GM23338 (cell line): ENCODE measurements around the gene PNPLA7. TPM values are rescaled to one million over a fixed set of nuclear protein-coding genes. Genes with fewer than 3 reads are reported as not detected.

Source experiments
- CREB1 ChIP-seq: fragments of 250-450 bp; sonication (Bioruptor Pico); IDR thresholded peaks from 2 replicates; pipeline ENCODE4 v1.5.0; 2020; ENCODE audit warnings: low read depth, mild to moderate bottlenecking, moderate library complexity
- EZH2phosphoT487 ChIP-seq: fragments of 200-600 bp; sonication (generic); IDR thresholded peaks from one replicate; pipeline ENCODE4 v1.8.1; 2018; ENCODE audit warnings: antibody characterized with exemption; ENCODE audit not compliant: unreplicated experiment
- JUNB ChIP-seq: IDR thresholded peaks from one replicate; pipeline ENCODE4 v1.6.1; 2016; ENCODE audit warnings: antibody characterized with exemption; ENCODE audit not compliant: unreplicated experiment
- NANOG ChIP-seq: IDR thresholded peaks from 2 replicates; pipeline ENCODE4 v1.6.1; 2016; ENCODE audit warnings: antibody characterized with exemption, borderline replicate concordance
- POLR2AphosphoS5 ChIP-seq: IDR thresholded peaks from 2 replicates; pipeline ENCODE4 v1.6.1; 2016; ENCODE audit warnings: antibody characterized with exemption, low read depth
- REST ChIP-seq: IDR thresholded peaks from one replicate; pipeline ENCODE4 v1.6.1; 2018; ENCODE audit warnings: antibody characterized with exemption; ENCODE audit not compliant: unreplicated experiment
- STAT1 ChIP-seq: IDR thresholded peaks from one replicate; pipeline ENCODE4 v1.6.1; 2016; ENCODE audit warnings: antibody characterized with exemption; ENCODE audit not compliant: unreplicated experiment
- ZNF114 ChIP-seq: fragments of 250-450 bp; sonication (Bioruptor Pico); IDR thresholded peaks from 2 replicates; pipeline ENCODE4 v1.5.0; 2020; ENCODE audit warnings: mild to moderate bottlenecking, moderate library complexity
- ZNF331 ChIP-seq: fragments of 250-450 bp; sonication (Bioruptor Pico); IDR thresholded peaks from 2 replicates; pipeline ENCODE4 v1.5.0; 2020; ENCODE audit warnings: low read depth, mild to moderate bottlenecking, moderate library complexity
- polyA plus RNA-seq: library from polyadenylated mRNA; unstranded; fragments of >200 nt; fragmentation: Nextera tagmentation; extraction: Ambion mirVana; gene quantifications from 2 replicates; pipeline ENCODE4 v1.2.1, GENCODE V29; 2016
- total RNA-seq: library from RNA; depleted of rRNA; stranded (reverse); fragments of >200 nt; shearing (Covaris generic); gene quantifications from 2 replicates; pipeline ENCODE4 v1.2.3, GENCODE V29; 2014
- TF ChIP-seq, protein P1 (sequence below): fragments of 250-450 bp; sonication (Bioruptor Pico); IDR thresholded peaks from 2 replicates; pipeline ENCODE4 v1.5.0; 2020; ENCODE audit warnings: mild to moderate bottlenecking, moderate library complexity
- TF ChIP-seq, protein P2 (sequence below): IDR thresholded peaks from 2 replicates; pipeline ENCODE4 v1.6.1; 2016; ENCODE audit warnings: antibody characterized with exemption

Gene PNPLA7
- total and polyA plus RNA-seq, 2 experiments from 2014 or later = 0.45 to 0.80 TPM

DNA sequence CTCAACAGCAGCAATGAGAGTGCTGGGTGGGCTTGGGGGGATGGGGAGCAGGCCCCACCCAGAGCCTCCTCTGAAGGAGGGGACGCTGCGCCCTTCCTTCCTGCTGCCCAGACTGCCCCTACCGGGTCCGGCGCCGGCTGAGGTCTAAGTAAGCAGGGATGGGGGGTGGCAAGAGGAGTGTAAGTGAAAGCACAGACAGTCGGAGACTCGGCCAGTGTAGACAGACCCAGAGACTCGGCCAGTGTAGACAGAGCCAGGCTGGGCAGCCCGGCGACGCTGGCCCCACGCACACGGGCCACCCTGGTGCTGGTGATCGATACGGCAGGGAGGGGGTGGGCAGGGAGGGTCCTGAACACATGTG lies 101.6 kb downstream of the PNPLA7 start (continued):
- TF ChIP-seq, protein P1, sequence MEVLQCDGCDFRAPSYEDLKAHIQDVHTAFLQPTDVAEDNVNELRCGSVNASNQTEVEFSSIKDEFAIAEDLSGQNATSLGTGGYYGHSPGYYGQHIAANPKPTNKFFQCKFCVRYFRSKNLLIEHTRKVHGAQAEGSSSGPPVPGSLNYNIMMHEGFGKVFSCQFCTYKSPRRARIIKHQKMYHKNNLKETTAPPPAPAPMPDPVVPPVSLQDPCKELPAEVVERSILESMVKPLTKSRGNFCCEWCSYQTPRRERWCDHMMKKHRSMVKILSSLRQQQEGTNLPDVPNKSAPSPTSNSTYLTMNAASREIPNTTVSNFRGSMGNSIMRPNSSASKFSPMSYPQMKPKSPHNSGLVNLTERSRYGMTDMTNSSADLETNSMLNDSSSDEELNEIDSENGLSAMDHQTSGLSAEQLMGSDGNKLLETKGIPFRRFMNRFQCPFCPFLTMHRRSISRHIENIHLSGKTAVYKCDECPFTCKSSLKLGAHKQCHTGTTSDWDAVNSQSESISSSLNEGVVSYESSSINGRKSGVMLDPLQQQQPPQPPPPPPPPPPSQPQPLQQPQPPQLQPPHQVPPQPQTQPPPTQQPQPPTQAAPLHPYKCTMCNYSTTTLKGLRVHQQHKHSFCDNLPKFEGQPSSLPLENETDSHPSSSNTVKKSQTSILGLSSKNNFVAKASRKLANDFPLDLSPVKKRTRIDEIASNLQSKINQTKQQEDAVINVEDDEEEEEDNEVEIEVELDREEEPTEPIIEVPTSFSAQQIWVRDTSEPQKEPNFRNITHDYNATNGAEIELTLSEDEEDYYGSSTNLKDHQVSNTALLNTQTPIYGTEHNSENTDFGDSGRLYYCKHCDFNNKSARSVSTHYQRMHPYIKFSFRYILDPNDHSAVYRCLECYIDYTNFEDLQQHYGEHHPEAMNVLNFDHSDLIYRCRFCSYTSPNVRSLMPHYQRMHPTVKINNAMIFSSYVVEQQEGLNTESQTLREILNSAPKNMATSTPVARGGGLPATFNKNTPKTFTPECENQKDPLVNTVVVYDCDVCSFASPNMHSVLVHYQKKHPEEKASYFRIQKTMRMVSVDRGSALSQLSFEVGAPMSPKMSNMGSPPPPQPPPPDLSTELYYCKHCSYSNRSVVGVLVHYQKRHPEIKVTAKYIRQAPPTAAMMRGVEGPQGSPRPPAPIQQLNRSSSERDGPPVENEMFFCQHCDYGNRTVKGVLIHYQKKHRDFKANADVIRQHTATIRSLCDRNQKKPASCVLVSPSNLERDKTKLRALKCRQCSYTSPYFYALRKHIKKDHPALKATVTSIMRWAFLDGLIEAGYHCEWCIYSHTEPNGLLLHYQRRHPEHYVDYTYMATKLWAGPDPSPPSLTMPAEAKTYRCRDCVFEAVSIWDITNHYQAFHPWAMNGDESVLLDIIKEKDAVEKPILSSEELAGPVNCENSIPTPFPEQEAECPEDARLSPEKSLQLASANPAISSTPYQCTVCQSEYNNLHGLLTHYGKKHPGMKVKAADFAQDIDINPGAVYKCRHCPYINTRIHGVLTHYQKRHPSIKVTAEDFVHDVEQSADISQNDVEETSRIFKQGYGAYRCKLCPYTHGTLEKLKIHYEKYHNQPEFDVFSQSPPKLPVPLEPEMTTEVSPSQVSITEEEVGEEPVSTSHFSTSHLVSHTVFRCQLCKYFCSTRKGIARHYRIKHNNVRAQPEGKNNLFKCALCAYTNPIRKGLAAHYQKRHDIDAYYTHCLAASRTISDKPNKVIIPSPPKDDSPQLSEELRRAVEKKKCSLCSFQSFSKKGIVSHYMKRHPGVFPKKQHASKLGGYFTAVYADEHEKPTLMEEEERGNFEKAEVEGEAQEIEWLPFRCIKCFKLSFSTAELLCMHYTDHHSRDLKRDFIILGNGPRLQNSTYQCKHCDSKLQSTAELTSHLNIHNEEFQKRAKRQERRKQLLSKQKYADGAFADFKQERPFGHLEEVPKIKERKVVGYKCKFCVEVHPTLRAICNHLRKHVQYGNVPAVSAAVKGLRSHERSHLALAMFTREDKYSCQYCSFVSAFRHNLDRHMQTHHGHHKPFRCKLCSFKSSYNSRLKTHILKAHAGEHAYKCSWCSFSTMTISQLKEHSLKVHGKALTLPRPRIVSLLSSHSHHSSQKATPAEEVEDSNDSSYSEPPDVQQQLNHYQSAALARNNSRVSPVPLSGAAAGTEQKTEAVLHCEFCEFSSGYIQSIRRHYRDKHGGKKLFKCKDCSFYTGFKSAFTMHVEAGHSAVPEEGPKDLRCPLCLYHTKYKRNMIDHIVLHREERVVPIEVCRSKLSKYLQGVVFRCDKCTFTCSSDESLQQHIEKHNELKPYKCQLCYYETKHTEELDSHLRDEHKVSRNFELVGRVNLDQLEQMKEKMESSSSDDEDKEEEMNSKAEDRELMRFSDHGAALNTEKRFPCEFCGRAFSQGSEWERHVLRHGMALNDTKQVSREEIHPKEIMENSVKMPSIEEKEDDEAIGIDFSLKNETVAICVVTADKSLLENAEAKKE (CRISPR knock-in tag) = no peak
- no peak for TF ChIP-seq EZH2phosphoT487
- no peak for TF ChIP-seq REST
- TF ChIP-seq ZNF331 (CRISPR knock-in tag) = no peak
- TF ChIP-seq ZNF114 = no peak
- TF ChIP-seq CREB1 (CRISPR knock-in tag) = no peak
- TF ChIP-seq NANOG = no peak
- no peak for TF ChIP-seq JUNB
- TF ChIP-seq STAT1 = no peak
- TF ChIP-seq, protein P2, sequence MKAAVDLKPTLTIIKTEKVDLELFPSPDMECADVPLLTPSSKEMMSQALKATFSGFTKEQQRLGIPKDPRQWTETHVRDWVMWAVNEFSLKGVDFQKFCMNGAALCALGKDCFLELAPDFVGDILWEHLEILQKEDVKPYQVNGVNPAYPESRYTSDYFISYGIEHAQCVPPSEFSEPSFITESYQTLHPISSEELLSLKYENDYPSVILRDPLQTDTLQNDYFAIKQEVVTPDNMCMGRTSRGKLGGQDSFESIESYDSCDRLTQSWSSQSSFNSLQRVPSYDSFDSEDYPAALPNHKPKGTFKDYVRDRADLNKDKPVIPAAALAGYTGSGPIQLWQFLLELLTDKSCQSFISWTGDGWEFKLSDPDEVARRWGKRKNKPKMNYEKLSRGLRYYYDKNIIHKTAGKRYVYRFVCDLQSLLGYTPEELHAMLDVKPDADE = no peak
- no peak for TF ChIP-seq POLR2AphosphoS5
